Parathyroid adenoma (tissue), 2 donors: Measurements from ENCODE around the gene DSN1.

ENCODE experiments used
- H2AFZ ChIP-seq: fragments of 300-600 bp; sonication (generic); one replicate; pipeline ENCODE4 v1.7.0; 2017; ENCODE audit warnings: antibody characterized with exemption, mild to moderate bottlenecking
- H3K27ac ChIP-seq: fragments of 300-600 bp; sonication (generic); one replicate; pipeline ENCODE4 v1.7.0; 2017
- H3K27me3 ChIP-seq: fragments of 300-600 bp; sonication (generic); one replicate; pipeline ENCODE4 v1.7.0; 2017; ENCODE audit warnings: low read length; ENCODE audit not compliant: control insufficient read depth, insufficient read depth
- H3K36me3 ChIP-seq: fragments of 300-600 bp; sonication (generic); one replicate; pipeline ENCODE4 v1.7.0; 2017; ENCODE audit warnings: low read length; ENCODE audit not compliant: control insufficient read depth, insufficient read depth
- H3K4me1 ChIP-seq: fragments of 300-600 bp; sonication (generic); one replicate; pipeline ENCODE4 v1.7.0; 2017; ENCODE audit warnings: control low read depth
- H3K4me2 ChIP-seq: fragments of 300-600 bp; sonication (generic); one replicate; pipeline ENCODE4 v1.7.0; 2017; ENCODE audit warnings: low read length
- H3K4me3 ChIP-seq: fragments of 300-600 bp; sonication (generic); one replicate; pipeline ENCODE4 v1.7.0; 2017; ENCODE audit warnings: low read depth, low read length
- H3K79me2 ChIP-seq: fragments of 300-600 bp; sonication (generic); one replicate; pipeline ENCODE4 v1.7.0; 2017; ENCODE audit warnings: control low read depth
- H3K9ac ChIP-seq: fragments of 300-600 bp; sonication (generic); one replicate; pipeline ENCODE4 v1.7.0; 2017; ENCODE audit warnings: mild to moderate bottlenecking
- H3K9me3 ChIP-seq: fragments of 300-600 bp; sonication (generic); one replicate; pipeline ENCODE4 v1.7.0; 2017; ENCODE audit warnings: low read length; ENCODE audit not compliant: control insufficient read depth
- TF ChIP-seq, protein P1 (sequence below): fragments of 300-600 bp; sonication (generic); IDR thresholded peaks from one replicate; pipeline ENCODE4 v1.7.0; 2017; ENCODE audit warnings: antibody characterized with exemption, mild to moderate bottlenecking
- donor health status: primary hyperparathyroidism.

The DSN1 gene

GRCh38 chr20:36720510-36720909, 53.1 kb downstream of the DSN1 start:
- no peak overlapping the region for H2AFZ ChIP-seq
- no peak overlapping the region for H3K27ac ChIP-seq
- H3K4me2 ChIP-seq: no peak overlapping the region
- no peaks in the 10 kb centered on the region for H3K9me3 ChIP-seq
- H3K4me3 ChIP-seq: no peak overlapping the region
- peaks cover 14% of the 10 kb centered on the region for H3K79me2 ChIP-seq
- no peaks in the 10 kb centered on the region for H3K4me1 ChIP-seq
- H3K9ac ChIP-seq: no peak overlapping the region
- no peaks in the 10 kb centered on the region for H3K27me3 ChIP-seq
- TF ChIP-seq, protein P1, sequence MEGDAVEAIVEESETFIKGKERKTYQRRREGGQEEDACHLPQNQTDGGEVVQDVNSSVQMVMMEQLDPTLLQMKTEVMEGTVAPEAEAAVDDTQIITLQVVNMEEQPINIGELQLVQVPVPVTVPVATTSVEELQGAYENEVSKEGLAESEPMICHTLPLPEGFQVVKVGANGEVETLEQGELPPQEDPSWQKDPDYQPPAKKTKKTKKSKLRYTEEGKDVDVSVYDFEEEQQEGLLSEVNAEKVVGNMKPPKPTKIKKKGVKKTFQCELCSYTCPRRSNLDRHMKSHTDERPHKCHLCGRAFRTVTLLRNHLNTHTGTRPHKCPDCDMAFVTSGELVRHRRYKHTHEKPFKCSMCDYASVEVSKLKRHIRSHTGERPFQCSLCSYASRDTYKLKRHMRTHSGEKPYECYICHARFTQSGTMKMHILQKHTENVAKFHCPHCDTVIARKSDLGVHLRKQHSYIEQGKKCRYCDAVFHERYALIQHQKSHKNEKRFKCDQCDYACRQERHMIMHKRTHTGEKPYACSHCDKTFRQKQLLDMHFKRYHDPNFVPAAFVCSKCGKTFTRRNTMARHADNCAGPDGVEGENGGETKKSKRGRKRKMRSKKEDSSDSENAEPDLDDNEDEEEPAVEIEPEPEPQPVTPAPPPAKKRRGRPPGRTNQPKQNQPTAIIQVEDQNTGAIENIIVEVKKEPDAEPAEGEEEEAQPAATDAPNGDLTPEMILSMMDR: no peak
- no peaks in the 10 kb centered on the region for H3K36me3 ChIP-seq

DNA sequence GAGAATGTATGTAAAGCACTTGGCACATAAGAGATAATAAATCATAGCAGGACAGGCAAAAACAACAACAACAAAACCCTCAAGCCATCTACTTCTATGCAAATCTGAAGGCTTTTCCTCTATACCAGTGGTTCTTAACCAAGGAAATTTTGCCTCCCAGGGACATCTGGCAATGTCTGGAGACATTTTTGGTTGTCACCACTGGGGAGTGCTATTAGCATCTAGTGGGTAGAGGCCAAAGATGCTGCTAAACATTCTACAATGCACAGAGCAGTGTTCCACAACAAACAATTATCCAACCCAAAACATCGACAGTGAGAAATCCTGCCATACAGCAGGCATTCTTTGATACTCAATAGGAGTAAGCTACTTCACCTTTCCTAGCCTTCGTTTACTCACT, 55.9 kb downstream of the DSN1 start:
- TF ChIP-seq, protein P1: peak; percentile 10
- H3K4me1 ChIP-seq: no peaks in the 10 kb centered on the region
- H3K9ac ChIP-seq: no peak overlapping the region
- no peak overlapping the region for H2AFZ ChIP-seq
- peaks cover 9% of the 10 kb centered on the region for H3K79me2 ChIP-seq
- H3K4me2 ChIP-seq: no peak overlapping the region
- no peak overlapping the region for H3K4me3 ChIP-seq
- no peaks in the 10 kb centered on the region for H3K9me3 ChIP-seq
- no peaks in the 10 kb centered on the region for H3K36me3 ChIP-seq
- no peak overlapping the region for H3K27ac ChIP-seq
- H3K27me3 ChIP-seq: no peaks in the 10 kb centered on the region

GRCh38 chr20:36717021-36717420, 56.5 kb downstream of the DSN1 start:
- H3K4me1 ChIP-seq: no peaks in the 10 kb centered on the region

DNA sequence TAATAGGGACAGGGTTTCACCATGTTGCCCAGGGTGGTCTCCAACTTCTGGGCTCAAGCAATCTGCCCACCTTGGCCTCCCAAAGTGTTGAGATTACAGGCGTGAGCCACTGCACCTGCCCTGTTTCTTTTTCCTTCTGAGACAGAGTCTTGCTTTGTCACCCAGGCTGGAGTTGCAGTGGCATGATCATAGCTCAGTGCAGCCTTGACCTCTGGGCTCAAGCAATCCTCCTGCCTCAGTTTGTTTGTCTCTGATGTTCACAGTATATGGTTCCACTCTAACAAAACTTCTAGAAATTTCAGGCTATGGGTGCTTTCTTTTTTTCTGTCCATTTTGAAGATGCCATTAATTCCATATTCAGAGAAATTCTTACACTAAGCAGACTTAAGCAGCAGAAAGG, 60.8 kb downstream of the DSN1 start:
- H3K4me2 ChIP-seq: no peak overlapping the region
- H3K4me3 ChIP-seq: no peak overlapping the region
- H3K27ac ChIP-seq: no peak overlapping the region
- H3K79me2 ChIP-seq: peaks cover 8% of the 10 kb centered on the region
- no peaks in the 10 kb centered on the region for H3K27me3 ChIP-seq
- H3K36me3 ChIP-seq: no peaks in the 10 kb centered on the region
- no peak overlapping the region for H3K9ac ChIP-seq
- no peak overlapping the region for H2AFZ ChIP-seq
- H3K9me3 ChIP-seq: no peaks in the 10 kb centered on the region
- no peaks in the 10 kb centered on the region for H3K4me1 ChIP-seq
- TF ChIP-seq, protein P1: no peak

More at GRCh38 chr20:36717021-36717420, 56.5 kb downstream of the DSN1 start:
- Histone ChIP-seq H3K4me3 (no peak overlapping the region), H3K27ac (no peak overlapping the region), H3K79me2 (peaks cover 9% of the 10 kb centered on the region), H3K36me3 (no peaks in the 10 kb centered on the region), H2AFZ (no peak overlapping the region), H3K27me3 (no peaks in the 10 kb centered on the region), H3K9me3 (no peaks in the 10 kb centered on the region), H3K9ac (no peak overlapping the region), H3K4me2 (no peak overlapping the region)
- TF ChIP-seq, protein P1: no peak

DNA sequence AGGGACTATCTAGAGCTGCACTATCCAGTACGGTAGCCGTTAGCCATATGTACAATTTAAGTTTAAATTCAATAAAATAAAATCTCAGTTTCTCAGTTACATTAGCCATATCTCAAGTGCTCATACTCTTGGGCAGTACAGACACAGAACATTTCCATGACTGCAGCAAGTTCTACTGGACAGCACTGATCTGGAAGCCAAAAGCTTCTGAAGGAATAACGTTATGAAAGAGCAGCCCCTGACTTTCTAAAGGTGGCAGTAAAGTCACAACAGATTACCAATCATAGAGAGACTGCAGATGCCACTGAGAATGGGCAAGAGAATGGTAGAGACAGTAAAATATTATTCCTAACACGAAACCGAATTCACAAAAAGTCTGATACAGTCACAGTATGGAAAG, 64.4 kb downstream of the DSN1 start:
- H3K79me2 ChIP-seq: peaks cover 2% of the 10 kb centered on the region
- H3K27me3 ChIP-seq: no peaks in the 10 kb centered on the region
- no peak overlapping the region for H3K4me3 ChIP-seq
- TF ChIP-seq, protein P1: no peak
- no peak overlapping the region for H3K4me2 ChIP-seq
- no peak overlapping the region for H3K27ac ChIP-seq
- no peaks in the 10 kb centered on the region for H3K9me3 ChIP-seq
- H3K36me3 ChIP-seq: no peaks in the 10 kb centered on the region
- no peak overlapping the region for H3K9ac ChIP-seq
- H2AFZ ChIP-seq: no peak overlapping the region
- H3K4me1 ChIP-seq: peaks cover 9% of the 10 kb centered on the region
